HK-2 (cell line): ENCODE results near the gene GINS2.

Experiments
- DNase-seq: peaks from one replicate; pipeline ENCODE4 v3.0.0-alpha.2; 2018; ENCODE audit not compliant: unreplicated experiment

Gene GINS2

DNA sequence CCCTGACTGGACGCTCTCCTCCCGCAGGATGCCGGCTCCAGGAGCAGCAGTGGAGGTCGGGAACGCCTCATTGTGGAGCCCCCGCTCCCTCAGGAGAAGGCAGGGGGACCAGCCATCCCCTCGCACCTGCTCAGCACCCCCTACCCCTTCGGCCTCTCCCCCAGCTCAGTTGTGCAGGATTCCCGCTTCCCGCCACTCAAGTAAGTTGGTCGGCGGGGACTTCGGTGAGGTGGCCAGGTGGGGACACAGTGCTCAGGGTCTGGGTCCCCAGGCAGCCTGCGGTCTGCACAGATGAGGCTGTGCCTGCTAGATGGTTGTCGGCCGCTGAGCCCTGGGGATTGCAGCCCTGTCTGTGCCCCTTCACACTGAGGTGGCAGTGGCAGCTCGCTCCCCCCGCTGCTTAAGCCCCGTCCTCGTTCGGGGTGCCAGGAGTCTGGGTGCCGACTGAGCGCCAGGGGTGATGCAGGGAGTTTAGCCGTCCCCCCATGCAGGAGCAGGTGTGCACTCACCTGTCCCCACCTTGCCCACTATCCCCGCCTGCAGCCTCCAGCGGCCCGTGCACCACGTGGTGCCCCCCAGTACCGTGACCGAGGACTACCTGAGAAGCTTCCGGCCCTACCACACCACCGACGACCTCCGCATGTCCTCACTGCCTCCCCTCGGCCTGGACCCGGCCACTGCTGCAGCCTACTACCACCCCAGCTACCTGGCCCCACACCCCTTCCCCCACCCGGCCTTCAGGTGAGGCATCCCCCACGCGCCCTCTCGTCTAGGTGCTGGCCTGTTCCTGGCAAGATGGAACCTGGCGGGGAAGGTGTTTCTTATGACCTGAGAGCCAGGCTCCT is 34.3 kb downstream of the GINS2 start:
- no peak for DNase-seq

DNA sequence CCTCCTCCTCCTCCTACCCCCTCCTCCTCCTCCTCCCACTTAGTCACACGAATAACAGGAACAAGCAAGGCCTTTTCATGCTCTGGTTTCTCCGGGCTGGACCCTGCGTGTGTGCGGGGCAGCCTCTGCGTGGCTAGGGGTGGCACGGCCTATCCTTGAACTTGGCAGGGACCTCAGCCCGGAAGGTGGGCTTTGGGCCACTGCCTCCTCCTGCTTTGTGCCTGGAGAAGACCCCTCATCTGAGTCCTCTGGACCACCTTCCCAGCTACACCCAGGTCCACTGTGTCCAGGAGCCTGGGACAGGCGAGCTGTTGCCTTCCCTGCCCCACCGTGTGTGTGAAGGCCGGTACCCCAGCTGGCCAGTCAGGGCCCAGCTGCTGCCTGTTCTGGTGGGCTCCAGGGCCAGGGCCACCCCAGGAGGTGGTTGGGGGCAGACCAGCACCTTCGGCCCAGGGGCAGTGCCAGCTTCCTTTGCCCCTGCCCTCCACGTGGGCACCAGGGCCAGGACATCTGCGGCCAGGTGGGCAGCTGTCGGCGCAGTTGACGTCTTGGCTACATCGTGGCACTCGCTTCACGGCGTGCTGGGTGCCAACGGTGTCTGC is 35.4 kb downstream of the GINS2 start:
- DNase-seq = no peak

DNA sequence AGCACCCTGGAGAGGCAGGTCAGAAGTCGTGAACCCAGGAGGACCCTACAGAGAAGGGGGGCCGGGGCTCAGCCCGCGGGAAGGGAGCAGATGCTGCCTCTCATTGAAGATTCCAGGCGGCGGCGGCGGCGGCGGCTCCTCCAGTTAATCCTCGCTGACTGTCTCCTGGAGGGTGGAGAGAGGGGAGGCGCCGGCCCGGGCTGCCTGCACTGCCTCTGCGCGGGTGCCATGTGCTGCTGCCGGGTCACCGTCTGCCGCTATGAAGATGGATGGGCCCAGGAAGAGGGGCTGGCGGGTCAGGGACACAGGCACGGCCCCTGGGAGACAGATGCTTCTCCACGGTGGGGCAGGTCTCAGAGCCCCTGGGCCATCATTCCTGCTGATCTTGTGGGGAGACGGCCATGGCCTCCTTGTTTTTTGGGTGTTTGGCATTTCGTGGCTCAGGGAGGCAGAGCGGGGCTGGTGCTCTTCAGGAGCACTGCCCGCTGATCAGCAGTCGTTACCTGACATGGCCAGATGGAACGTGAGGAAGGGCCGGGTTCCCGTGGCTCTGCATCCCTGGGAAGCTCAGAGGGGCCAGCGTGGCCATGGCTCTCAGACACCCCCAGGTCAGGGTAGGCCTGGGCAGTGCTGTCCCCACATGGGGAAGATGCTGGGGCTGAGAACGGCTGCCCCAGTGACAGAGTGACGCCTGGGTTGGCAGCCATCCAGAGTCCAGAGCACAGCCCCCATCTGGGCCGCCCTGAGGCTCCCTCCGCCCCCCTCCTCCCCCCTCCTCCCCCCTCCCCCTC is 36.1 kb downstream of the GINS2 start:
- DNase-seq = peak; percentile 16

DNA sequence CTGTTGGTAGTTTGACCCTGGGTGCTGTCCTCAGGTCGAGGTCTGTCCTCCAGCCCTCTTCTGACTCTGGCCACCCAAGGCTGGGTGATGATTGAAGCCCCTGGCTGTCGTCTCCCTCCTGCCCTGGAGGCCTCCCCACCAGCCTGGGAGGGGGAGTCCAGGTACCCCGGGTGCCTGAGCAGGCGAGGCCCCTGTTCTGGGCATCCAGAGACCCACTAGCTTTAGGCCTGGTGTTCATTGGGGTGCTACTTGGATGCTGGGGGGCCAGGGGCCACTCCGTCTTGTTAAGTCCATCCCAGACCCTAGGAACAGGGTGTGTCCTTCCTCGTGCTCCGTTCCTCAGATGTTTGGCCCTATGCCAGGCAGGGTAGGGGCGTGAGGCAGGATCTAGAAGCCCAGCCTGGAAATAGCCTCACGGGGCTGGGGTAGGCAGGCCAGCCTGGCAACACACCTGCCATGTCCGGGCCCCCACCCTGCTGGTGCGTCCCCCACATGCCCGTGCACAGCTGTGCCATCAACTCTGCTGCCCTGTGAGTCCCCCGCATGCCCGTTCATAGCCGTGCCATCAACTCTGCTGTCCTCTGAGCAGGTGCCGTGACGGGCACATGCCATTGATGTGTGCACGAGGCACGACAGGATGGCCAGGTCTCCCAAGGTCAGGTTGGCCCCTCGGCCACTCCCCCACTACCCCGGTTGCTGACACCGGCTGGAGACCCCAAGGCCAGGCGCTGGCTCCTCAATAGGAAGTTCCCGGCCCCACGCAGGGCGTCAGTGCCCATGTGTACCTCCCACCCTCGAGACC is 36.9 kb downstream of the GINS2 start:
- no peak for DNase-seq

GRCh38 chr16:85650844-85651628 is 37.7 kb downstream of the GINS2 start:
- DNase-seq = no peak

- no peak for DNase-seq
Observed at GRCh38 chr16:85650135-85650843, 38.5 kb downstream of the GINS2 start.

GRCh38 chr16:85649411-85650134 is 39.2 kb downstream of the GINS2 start:
- no peak for DNase-seq

DNA sequence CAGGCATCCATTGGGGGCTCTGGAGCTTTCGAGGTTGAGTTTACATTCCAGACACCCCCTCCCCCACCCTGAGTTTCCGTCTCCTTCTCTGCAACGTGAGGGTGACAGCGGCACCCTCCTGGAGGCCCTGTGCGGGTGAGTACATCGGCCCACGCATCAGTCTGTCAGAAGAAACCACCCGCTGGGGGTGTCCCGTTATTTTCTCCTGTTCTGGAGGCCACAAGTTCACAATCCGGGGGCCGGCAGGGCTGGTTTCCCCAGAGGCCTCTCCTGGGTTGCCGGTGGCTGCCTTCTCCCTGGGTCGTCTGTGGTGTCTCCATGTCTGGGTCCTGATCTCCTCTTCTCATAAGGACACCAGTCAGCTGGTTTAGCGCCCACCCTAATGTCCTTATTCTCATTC is 39.9 kb downstream of the GINS2 start:
- DNase-seq = no peak

GRCh38 chr16:85648070-85648714 is 40.6 kb downstream of the GINS2 start:
- no peak for DNase-seq

GRCh38 chr16:85646976-85647375 is 41.8 kb downstream of the GINS2 start:
- no peak for DNase-seq

- DNase-seq = no peak
Observed at GRCh38 chr16:85646358-85646907, 42.3 kb downstream of the GINS2 start.

GRCh38 chr16:85645021-85645589 is 43.6 kb downstream of the GINS2 start:
- DNase-seq = no peak

GRCh38 chr16:85644093-85644712 is 44.6 kb downstream of the GINS2 start:
- no peak for DNase-seq

GRCh38 chr16:85643631-85644030 is 45.1 kb downstream of the GINS2 start:
- DNase-seq = no peak

DNA sequence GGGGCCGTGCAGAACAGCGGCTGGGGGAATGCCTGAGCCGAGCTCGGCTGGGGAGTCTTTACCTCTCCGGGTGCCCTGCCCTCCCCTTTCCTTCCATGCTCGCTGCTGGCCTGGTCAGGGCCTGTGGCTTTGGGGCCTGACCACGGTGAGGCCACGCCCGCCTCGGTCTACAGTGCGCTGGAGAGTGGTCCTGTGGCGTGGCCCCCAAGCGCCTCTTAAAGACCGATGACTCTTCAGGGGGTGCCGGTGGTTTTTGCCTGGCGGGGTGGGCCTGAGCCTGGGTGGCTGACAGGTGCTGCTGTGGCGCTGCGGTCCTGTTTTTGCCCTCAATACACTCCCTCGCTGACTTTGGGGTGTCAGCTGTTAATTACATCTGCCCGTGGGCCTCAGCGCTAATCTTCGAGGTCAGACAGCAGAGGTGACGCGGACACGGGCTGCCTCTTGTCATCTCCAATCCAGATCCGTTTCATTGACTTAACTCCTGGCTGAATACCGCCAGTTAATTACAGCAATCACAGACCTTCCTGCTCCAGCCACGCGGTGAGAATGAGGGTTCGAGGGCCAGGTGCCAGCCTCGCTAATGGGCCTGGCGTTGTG is 45.9 kb downstream of the GINS2 start:
- no peak for DNase-seq

DNA sequence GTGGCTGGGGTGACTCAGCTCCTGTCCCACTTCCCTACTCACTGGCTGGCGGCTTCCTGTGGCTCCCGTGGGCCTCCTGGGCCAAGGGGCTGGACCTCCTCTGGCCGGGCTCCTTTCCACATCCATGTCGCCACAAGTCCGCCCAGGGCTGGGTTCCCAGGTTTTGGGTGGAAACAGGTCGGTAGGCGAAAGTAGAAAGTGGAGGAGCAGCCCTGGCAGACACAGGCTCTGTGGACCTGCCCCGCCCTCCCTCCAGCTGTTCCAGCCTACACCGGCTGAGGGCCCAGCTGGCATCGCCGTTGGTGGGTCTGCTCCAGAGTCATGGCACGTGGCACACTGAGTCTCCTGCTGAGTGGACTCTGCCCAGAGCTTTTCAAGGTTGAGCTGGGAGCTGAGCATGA is 47.0 kb downstream of the GINS2 start:
- no peak for DNase-seq

- DNase-seq = no peak
Observed at GRCh38 chr16:85641305-85641704, 47.4 kb downstream of the GINS2 start.

- no peak for DNase-seq
Observed at GRCh38 chr16:85640585-85640984, 48.2 kb downstream of the GINS2 start.
